Measurements from ENCODE around the gene IGDCC3. TPM values are rescaled to one million over a fixed set of nuclear protein-coding genes. Genes with fewer than 3 reads are reported as not detected.

Gene IGDCC3
- total RNA-seq, 1 experiment from 2014 or later: 53.5 TPM

DNA sequence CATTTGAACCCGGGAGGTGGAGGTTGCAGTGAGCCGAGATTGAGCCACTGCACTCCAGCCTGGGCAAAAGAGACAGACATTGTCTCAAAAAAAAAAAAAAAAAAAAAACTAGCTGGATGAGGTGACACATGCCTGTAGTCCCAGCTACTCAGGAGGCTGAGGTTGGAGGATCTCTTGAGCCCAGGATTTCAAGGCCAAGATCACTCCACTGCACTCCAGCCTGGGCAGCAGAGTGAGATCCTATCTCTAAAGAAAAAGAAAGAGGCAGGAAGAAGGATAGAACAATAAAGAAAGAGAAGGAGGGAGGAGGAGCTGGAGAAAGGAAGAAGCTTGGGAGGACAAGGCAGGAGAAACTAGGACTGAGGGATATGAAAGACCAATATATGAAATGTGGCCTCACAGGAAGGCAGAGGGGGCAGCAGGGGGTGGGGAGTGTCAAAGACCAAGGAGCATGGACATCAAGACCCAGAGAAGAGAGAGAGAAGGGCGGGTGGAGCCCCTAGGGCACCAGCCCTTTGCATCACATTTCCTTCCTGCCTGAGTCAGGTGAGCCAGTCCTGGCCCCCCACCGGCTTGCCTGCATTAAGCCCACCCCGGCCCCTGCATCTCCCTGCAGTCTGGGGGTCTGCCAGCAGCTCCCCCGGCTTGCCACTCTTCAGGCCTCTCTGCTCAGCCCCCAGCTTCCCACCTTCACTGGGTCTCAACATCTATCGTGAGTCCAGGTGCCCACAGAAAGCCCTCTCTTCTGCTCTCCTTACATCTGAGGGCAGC, 11.5 kb downstream of the IGDCC3 start:
- CTCF ChIA-PET: interaction anchor here (0.6 to 5.0 kb wide), 10 partner anchors 10 to 48 kb away, joined by 3 to 39 read pairs (median 4); no protein-coding TSS in a partner anchor
- H3K36me3 Mint-ChIP-seq: no peaks in the 10 kb centered on the region; the same call in 1 of the 2 replicates
- ATAC-seq (0 out of 2 replicates have a peak, but pooled peaks have one; percentile 2), DNase-seq (ENCODE audit: low spot score) (no peak)
- H3K4me3 Mint-ChIP-seq: peak overlapping the region; percentile 38
- H3K4me1 Mint-ChIP-seq: peaks cover 83% of the 10 kb centered on the region
- POLR2A ChIA-PET: interaction anchor here (1.3 to 3.1 kb wide), 2 partner anchors 10 to 12 kb away, joined by 3 to 16 read pairs; no protein-coding TSS in a partner anchor
- H3K27me3 Mint-ChIP-seq (ENCODE audit: low read depth): peaks cover 2% of the 10 kb centered on the region; the same call in 1 of the 2 replicates
- H3K9me3 Mint-ChIP-seq: no peaks in the 10 kb centered on the region
- TF ChIP-seq ZNF121 (CRISPR knock-in tag; IDR thresholded peaks at IDR 0.05) (peak; percentile 96), ZNF396 (CRISPR knock-in tag; IDR thresholded peaks at IDR 0.05; ENCODE audit: borderline replicate concordance) (no peak)
- TF ChIP-seq, protein P1, sequence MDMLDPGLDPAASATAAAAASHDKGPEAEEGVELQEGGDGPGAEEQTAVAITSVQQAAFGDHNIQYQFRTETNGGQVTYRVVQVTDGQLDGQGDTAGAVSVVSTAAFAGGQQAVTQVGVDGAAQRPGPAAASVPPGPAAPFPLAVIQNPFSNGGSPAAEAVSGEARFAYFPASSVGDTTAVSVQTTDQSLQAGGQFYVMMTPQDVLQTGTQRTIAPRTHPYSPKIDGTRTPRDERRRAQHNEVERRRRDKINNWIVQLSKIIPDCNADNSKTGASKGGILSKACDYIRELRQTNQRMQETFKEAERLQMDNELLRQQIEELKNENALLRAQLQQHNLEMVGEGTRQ (CRISPR knock-in tag; IDR thresholded peaks at IDR 0.05): peak; percentile 54; the same call in 1 of the 2 replicates
- peak overlapping the region; percentile 95 for H3K27ac Mint-ChIP-seq

- ATAC-seq (peak; percentile 19), DNase-seq (ENCODE audit: low spot score) (peak; percentile 60)
- peaks cover 87% of the 10 kb centered on the region for H3K4me1 Mint-ChIP-seq
- peak; percentile 58; the same call in 1 of the 2 replicates for TF ChIP-seq TEAD1 (CRISPR knock-in tag; IDR thresholded peaks at IDR 0.05)
- TF ChIP-seq, protein P1 (CRISPR knock-in tag; IDR thresholded peaks at IDR 0.05): no peak
- ChIA-PET CTCF (interaction anchor here (0.6 to 4.3 kb wide), 3 partner anchors 47 to 185 kb away, joined by 3 to 22 read pairs (median 6); partner anchors contain the start of gene CLPX), POLR2A (no interaction called here)
- peak overlapping the region; percentile 66; the same call in 1 of the 2 replicates for H3K27ac Mint-ChIP-seq
- H3K9me3 Mint-ChIP-seq: no peaks in the 10 kb centered on the region
- H3K27me3 Mint-ChIP-seq (ENCODE audit: low read depth): peaks cover 2% of the 10 kb centered on the region; the same call in 1 of the 2 replicates
- H3K36me3 Mint-ChIP-seq: no peaks in the 10 kb centered on the region
- H3K4me3 Mint-ChIP-seq: 0 out of 2 replicates have a peak overlapping the region, but pooled peaks have one; percentile 6
Measured at GRCh38 chr15:65365229-65365628, 12.6 kb downstream of the IGDCC3 start.

- H3K36me3 Mint-ChIP-seq: no peaks in the 10 kb centered on the region; the same call in 1 of the 2 replicates
- ChIA-PET CTCF (interaction anchor here (0.6 to 2.7 kb wide), 5 partner anchors 9 to 766 kb away, joined by 3 to 10 read pairs (median 5); no protein-coding TSS in a partner anchor), POLR2A (no interaction called here)
- ATAC-seq (no peak), DNase-seq (ENCODE audit: low spot score) (no peak)
- no peak overlapping the region for H3K4me3 Mint-ChIP-seq
- H3K4me1 Mint-ChIP-seq: peaks cover 76% of the 10 kb centered on the region
- peaks cover 7% of the 10 kb centered on the region for H3K27me3 Mint-ChIP-seq (ENCODE audit: low read depth)
- H3K27ac Mint-ChIP-seq: peak overlapping the region; percentile 92
- H3K9me3 Mint-ChIP-seq: no peaks in the 10 kb centered on the region
- TF ChIP-seq TEAD1 (CRISPR knock-in tag; IDR thresholded peaks at IDR 0.05) (no peak), ZNF532 (CRISPR knock-in tag; IDR thresholded peaks at IDR 0.05; ENCODE audit: borderline replicate concordance) (no peak), FOXP4 (CRISPR knock-in tag; IDR thresholded peaks at IDR 0.05) (no peak), MXD4 (CRISPR knock-in tag; IDR thresholded peaks at IDR 0.05; ENCODE audit: borderline replicate concordance) (no peak), CTCF (IDR thresholded peaks at IDR 0.05) (no peak), KAT7 (CRISPR knock-in tag; IDR thresholded peaks at IDR 0.05; ENCODE audit: borderline replicate concordance) (no peak), SMAD3 (CRISPR knock-in tag; IDR thresholded peaks at IDR 0.05; ENCODE audit: borderline replicate concordance) (no peak), AR (CRISPR knock-in tag; IDR thresholded peaks at IDR 0.05) (no peak), NFATC4 (CRISPR knock-in tag; IDR thresholded peaks at IDR 0.05) (no peak)
- TF ChIP-seq, protein P2, sequence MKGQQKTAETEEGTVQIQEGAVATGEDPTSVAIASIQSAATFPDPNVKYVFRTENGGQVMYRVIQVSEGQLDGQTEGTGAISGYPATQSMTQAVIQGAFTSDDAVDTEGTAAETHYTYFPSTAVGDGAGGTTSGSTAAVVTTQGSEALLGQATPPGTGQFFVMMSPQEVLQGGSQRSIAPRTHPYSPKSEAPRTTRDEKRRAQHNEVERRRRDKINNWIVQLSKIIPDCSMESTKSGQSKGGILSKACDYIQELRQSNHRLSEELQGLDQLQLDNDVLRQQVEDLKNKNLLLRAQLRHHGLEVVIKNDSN (CRISPR knock-in tag; IDR thresholded peaks at IDR 0.05): no peak
Measured at GRCh38 chr15:65363766-65364165, 14.0 kb downstream of the IGDCC3 start.
